Karpas-422 (cell line): ENCODE data around the gene RAB8A. TPM values are rescaled to one million over a fixed set of nuclear protein-coding genes. Genes with fewer than 3 reads are reported as not detected.

Experiments
- DNase-seq: peaks from one replicate; pipeline ENCODE4 v3.0.0-alpha.2; 2015
- H2AFZ ChIP-seq: fragments of 200-600 bp; sonication (generic); 2 replicates; pipeline ENCODE4 v1.6.1; 2014; ENCODE audit warnings: antibody characterized with exemption, low read length, mixed read lengths
- H3K27ac ChIP-seq: fragments of 200-600 bp; sonication (generic); 2 replicates; pipeline ENCODE4 v1.5.1; 2014; ENCODE audit warnings: mild to moderate bottlenecking, low read length, moderate library complexity
- H3K27me3 ChIP-seq: fragments of 200-600 bp; sonication (generic); 2 replicates; pipeline ENCODE4 v1.6.1; 2014; ENCODE audit warnings: low read length, mixed read lengths
- H3K36me3 ChIP-seq: fragments of 200-600 bp; sonication (generic); 2 replicates; pipeline ENCODE4 v1.6.1; 2014; ENCODE audit warnings: low read length, mixed read lengths; ENCODE audit not compliant: insufficient read depth
- H3K4me1 ChIP-seq: fragments of 200-600 bp; sonication (generic); 2 replicates; pipeline ENCODE4 v1.6.1; 2014; ENCODE audit warnings: mild to moderate bottlenecking, low read length, mixed read lengths
- H3K4me2 ChIP-seq: fragments of 200-600 bp; sonication (generic); 2 replicates; pipeline ENCODE4 v1.6.1; 2014; ENCODE audit warnings: low read length, low read depth, mild to moderate bottlenecking; ENCODE audit not compliant: poor library complexity, severe bottlenecking
- H3K4me3 ChIP-seq: fragments of 200-600 bp; sonication (generic); 2 replicates; pipeline ENCODE4 v1.5.1; 2014; ENCODE audit warnings: mild to moderate bottlenecking, antibody characterized with exemption, low read length, mixed read lengths
- H3K79me2 ChIP-seq: fragments of 200-600 bp; sonication (generic); 2 replicates; pipeline ENCODE4 v1.6.1; 2014; ENCODE audit warnings: mild to moderate bottlenecking, low read length, mixed read lengths
- H3K9ac ChIP-seq: fragments of 200-600 bp; sonication (generic); 2 replicates; pipeline ENCODE4 v1.6.0; 2014; ENCODE audit warnings: low read length
- H3K9me2 ChIP-seq: fragments of 200-600 bp; sonication (generic), shearing (Covaris generic); replicated peaks from 2 replicates; pipeline ENCODE4 v1.6.0; 2014; ENCODE audit warnings: mild to moderate bottlenecking, low read length, moderate library complexity; ENCODE audit not compliant: insufficient read depth
- H3K9me3 ChIP-seq: fragments of 300-700, 200-600 bp; sonication (generic); 2 replicates; pipeline ENCODE4 v1.6.1; 2014; ENCODE audit warnings: low read length, mixed read lengths
- H4K20me1 ChIP-seq: fragments of 200-600 bp; sonication (generic); 2 replicates; pipeline ENCODE4 v1.6.1; 2014; ENCODE audit warnings: mild to moderate bottlenecking, antibody characterized with exemption, low read length, low read depth; ENCODE audit not compliant: insufficient read depth
- total RNA-seq: library from RNA; depleted of rRNA; stranded (reverse); fragments of >200 nt; shearing (Covaris generic); gene quantifications from 2 replicates; pipeline ENCODE4 v1.2.3, GENCODE V29; 2014; ENCODE audit warnings: low replicate concordance

RAB8A gene
- total RNA-seq, 1 experiment from 2014 or later: 30.2 TPM

DNA sequence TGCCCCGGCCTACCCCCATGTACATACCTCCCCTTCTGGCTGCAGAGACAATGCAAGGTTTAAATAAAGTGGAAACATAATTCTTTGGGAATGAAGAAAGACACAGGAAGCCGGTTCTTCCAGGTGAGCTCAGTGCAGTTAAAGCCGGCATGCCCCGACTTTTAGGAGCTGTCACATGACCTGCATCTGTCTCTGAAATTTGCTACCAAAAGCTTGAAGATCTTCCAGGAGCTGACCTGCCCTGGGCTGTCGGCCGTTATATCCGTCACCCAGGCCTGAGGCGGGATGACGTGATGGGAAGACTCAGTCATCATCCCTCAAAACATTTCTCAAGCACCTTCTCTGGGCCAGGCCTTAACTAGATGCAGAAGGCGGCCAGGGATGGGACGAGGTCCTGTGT is 10.3 kb downstream of the RAB8A start:
- Histone ChIP-seq H3K4me1 (peaks cover 27% of the 10 kb centered on the region), H3K9me2 (no peaks in the 10 kb centered on the region), H3K79me2 (peaks cover 16% of the 10 kb centered on the region), H3K27me3 (no peaks in the 10 kb centered on the region), H3K9ac (no peak overlapping the region), H4K20me1 (peaks cover 3% of the 10 kb centered on the region; the same call in 1 of the 2 replicates), H2AFZ (no peak overlapping the region), H3K9me3 (no peaks in the 10 kb centered on the region), H3K4me2 (no peak overlapping the region), H3K4me3 (no peak overlapping the region), H3K27ac (no peak overlapping the region), H3K36me3 (peaks cover 14% of the 10 kb centered on the region)
- no peak for DNase-seq

DNA sequence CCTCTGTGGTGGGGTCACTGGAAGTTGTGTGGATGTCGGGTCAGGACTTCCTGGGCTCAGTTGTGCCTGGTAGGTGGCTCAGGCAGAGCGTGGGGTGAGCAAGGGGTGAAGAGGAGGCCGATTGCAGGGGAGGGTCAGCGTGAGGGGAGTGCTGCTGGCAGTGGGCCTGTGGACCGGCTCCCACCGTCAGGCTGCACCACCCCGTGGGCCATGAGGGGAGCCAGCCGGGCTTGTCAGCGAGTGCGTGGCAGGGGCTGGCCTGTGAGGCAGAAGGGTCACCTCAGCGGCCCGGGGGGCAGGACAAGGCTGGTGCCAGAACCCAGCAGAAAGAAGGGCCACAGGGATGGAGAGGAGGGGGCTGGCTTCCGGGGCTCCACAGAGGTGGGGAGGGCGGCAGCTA is 13.3 kb downstream of the RAB8A start:
- DNase-seq: no peak
- H3K4me2 ChIP-seq: no peak overlapping the region
- no peaks in the 10 kb centered on the region for H3K27me3 ChIP-seq
- no peak overlapping the region for H3K27ac ChIP-seq
- H3K36me3 ChIP-seq: peaks cover 11% of the 10 kb centered on the region
- H3K9ac ChIP-seq: no peak overlapping the region
- H2AFZ ChIP-seq: no peak overlapping the region
- peaks cover 3% of the 10 kb centered on the region; the same call in 1 of the 2 replicates for H4K20me1 ChIP-seq
- no peaks in the 10 kb centered on the region for H3K4me1 ChIP-seq
- no peak overlapping the region for H3K4me3 ChIP-seq
- no peaks in the 10 kb centered on the region for H3K9me3 ChIP-seq
- no peaks in the 10 kb centered on the region for H3K79me2 ChIP-seq
- no peaks in the 10 kb centered on the region for H3K9me2 ChIP-seq

DNA sequence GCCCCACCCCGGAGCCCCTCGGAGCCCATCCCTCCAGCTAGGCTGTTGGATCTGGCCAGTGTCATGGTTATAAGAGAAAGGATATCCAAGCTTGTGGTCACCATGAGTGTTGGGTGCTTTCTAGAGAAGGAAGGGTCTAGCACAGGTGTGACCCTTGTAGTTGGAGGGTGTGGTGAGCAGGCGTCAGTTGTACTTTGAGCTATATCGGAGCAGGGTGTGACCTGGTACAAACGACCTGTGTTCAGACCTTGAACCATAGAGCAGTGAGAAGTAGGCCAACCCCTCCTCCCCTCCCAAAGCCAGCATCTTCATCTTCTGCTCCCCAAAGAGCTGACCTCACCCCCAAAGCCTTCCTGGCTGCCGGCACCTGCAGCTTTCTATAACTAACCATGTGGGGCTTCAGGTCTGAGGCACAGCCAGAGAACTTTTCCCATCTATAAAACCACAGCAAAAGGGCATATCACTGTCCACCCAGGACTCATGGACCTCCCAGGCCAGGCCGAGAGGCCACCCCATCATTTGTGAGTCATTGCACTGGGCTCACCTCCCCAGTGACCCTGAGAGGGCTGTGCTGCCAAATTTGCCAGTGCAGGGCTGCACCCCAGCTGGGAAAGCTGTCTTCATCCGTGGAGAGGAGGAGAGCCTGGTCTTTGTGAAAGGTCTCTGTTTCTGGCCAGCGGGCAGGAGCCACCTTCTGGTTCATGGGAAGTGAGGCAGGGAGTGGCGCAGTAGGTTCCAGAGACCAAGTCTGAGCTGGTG is 14.2 kb downstream of the RAB8A start:
- Histone ChIP-seq H2AFZ (no peak overlapping the region), H3K9me3 (no peaks in the 10 kb centered on the region)

DNA sequence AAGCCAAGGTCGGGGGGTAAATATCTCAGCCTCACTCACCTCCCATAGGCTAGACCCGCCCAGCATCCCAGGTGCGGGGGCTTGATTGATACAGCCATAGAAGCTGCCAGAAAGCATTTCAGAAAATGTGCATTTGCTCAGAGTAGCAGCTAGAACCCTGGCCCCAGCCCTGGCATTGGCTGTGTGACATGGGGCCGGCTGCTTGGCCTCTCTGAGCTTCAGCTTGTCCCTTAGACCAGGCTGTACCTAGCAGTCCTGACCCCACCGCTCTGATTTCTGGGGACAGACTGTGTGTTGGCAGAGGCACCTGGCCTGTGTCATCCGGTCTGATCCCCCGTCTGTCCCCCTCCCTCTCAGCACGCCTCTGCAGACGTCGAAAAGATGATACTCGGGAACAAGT is 15.4 kb downstream of the RAB8A start:
- Histone ChIP-seq H3K36me3 (peaks cover 27% of the 10 kb centered on the region), H3K9me3 (no peaks in the 10 kb centered on the region), H2AFZ (no peak overlapping the region), H4K20me1 (peaks cover 3% of the 10 kb centered on the region; the same call in 1 of the 2 replicates), H3K9ac (no peak overlapping the region), H3K9me2 (no peaks in the 10 kb centered on the region), H3K79me2 (no peaks in the 10 kb centered on the region), H3K27ac (no peak overlapping the region), H3K4me3 (no peak overlapping the region), H3K4me1 (no peaks in the 10 kb centered on the region), H3K4me2 (no peak overlapping the region), H3K27me3 (no peaks in the 10 kb centered on the region)
- DNase-seq: no peak

More for the DNA sequence above, 14.2 kb downstream of the RAB8A start:
- Histone ChIP-seq H3K27me3 (no peaks in the 10 kb centered on the region), H3K4me3 (no peak overlapping the region), H3K79me2 (no peaks in the 10 kb centered on the region), H4K20me1 (peaks cover 3% of the 10 kb centered on the region; the same call in 1 of the 2 replicates), H3K27ac (no peak overlapping the region), H3K9me2 (no peaks in the 10 kb centered on the region), H3K4me1 (no peaks in the 10 kb centered on the region), H3K4me2 (no peak overlapping the region), H3K9ac (no peak overlapping the region), H3K36me3 (peaks cover 18% of the 10 kb centered on the region)
- DNase-seq: no peak

DNA sequence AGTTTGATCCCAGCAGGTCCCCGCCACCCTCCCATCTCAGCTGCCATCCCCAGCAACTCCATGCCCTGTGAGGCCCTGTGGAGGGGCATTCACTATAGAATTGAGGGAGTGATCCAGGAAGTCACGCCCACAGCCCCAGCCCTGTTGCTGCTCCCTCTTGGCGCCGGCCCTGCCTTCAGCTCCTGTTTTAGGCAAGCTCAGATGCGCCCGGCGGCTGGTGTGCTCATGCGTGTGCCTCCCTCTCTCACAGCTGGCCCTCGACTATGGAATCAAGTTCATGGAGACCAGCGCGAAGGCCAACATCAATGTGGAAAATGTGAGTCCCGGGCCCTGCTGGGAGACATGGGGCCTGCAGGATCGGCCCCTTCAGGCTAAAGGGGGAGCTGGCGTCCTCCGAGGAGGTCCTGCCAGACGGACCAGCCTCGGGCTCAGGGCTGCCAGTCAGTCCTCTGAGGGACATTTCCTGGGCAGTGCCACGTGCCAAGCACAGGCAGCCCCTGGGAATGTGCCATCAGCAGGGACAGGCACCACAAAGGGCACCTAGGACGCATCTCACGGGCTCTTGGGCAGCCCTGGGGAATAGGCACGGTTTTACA is 16.2 kb downstream of the RAB8A start:
- DNase-seq: no peak
- no peak overlapping the region for H3K4me2 ChIP-seq
- no peaks in the 10 kb centered on the region for H3K27me3 ChIP-seq
- no peak overlapping the region for H3K9ac ChIP-seq
- H3K9me3 ChIP-seq: no peaks in the 10 kb centered on the region
- no peak overlapping the region for H3K27ac ChIP-seq
- no peak overlapping the region for H2AFZ ChIP-seq
- H4K20me1 ChIP-seq: peaks cover 3% of the 10 kb centered on the region; the same call in 1 of the 2 replicates
- no peaks in the 10 kb centered on the region for H3K79me2 ChIP-seq
- H3K4me3 ChIP-seq: no peak overlapping the region
- H3K36me3 ChIP-seq: peaks cover 28% of the 10 kb centered on the region
- H3K4me1 ChIP-seq: no peaks in the 10 kb centered on the region
- H3K9me2 ChIP-seq: no peaks in the 10 kb centered on the region

DNA sequence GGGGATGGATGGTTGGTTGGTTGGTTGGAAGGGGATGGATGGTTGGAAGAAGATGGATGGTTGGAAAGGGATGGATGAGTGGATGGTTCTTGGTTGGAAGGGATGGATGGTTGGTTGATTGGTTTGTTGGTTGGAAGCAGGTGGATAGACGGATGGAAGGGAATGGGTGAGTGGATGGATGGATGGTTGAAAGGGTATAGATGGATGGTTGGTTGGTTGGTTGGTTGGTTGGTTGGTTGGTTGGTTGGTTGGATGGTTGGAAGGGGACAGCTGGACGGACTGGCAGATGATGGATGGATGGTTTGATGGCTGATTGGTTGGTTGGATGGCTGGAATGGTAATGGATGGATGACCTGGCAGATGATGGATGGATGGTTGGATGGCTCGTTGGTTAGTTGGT is 20.0 kb downstream of the RAB8A start:
- no peaks in the 10 kb centered on the region for H3K9me2 ChIP-seq
- H3K4me3 ChIP-seq: no peak overlapping the region
- no peaks in the 10 kb centered on the region for H4K20me1 ChIP-seq
- no peak overlapping the region for H2AFZ ChIP-seq
- peaks cover 30% of the 10 kb centered on the region for H3K36me3 ChIP-seq
- H3K27me3 ChIP-seq: no peaks in the 10 kb centered on the region
- H3K4me1 ChIP-seq: peaks cover 7% of the 10 kb centered on the region
- H3K9ac ChIP-seq: no peak overlapping the region
- H3K79me2 ChIP-seq: no peaks in the 10 kb centered on the region
- DNase-seq: no peak
- no peak overlapping the region for H3K4me2 ChIP-seq
- no peaks in the 10 kb centered on the region for H3K9me3 ChIP-seq
- no peak overlapping the region for H3K27ac ChIP-seq

DNA sequence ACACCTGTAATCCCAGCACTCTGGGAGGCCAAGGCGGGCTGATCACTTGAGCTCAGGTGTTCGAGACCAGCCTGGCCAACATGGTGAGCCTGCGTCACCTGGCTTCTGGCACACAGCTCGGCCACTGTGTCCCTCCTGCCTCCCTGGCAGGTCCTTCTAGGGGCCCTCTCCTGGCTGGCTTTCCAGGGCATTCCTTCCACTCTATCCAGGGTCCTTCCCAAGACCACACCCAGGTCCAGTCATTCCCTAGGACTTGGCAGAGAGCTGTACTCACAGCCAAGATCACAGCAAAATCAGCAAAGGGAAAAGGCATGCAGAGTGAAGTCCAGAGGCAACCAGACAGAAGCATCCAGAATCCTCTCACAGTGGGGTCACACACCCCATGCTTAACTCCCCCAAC is 22.1 kb downstream of the RAB8A start:
- no peaks in the 10 kb centered on the region for H4K20me1 ChIP-seq
- H3K36me3 ChIP-seq: peaks cover 29% of the 10 kb centered on the region
- H3K9me2 ChIP-seq: no peaks in the 10 kb centered on the region
- H3K4me3 ChIP-seq: no peak overlapping the region
- no peaks in the 10 kb centered on the region for H3K9me3 ChIP-seq
- no peak overlapping the region for H3K9ac ChIP-seq
- no peak overlapping the region for H2AFZ ChIP-seq
- H3K27ac ChIP-seq: no peak overlapping the region
- no peaks in the 10 kb centered on the region for H3K79me2 ChIP-seq
- H3K4me2 ChIP-seq: no peak overlapping the region
- no peaks in the 10 kb centered on the region for H3K27me3 ChIP-seq
- no peak for DNase-seq
- peaks cover 11% of the 10 kb centered on the region for H3K4me1 ChIP-seq

DNA sequence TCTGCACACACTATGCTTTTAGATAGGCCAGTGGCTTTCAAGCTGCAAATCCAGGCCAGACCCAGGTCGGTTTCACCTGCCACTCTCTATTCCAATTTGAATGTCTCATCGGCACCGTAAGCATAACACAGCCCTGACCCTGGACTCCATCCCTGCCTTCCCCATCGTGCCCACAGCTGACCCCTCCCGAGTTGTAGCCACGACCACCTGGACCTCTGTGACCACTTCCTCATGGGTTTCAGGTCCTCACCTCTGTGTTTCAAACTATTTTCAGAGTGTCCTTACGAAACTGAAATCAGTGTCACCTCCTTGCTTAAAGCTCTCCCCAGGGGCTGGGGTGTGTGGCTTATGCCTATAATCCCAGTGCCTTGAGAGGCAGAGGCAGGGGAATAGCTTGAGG is 22.8 kb downstream of the RAB8A start:
- Histone ChIP-seq H2AFZ (no peak overlapping the region), H3K9me3 (no peaks in the 10 kb centered on the region), H3K4me1 (peaks cover 11% of the 10 kb centered on the region), H3K9ac (no peak overlapping the region), H4K20me1 (no peaks in the 10 kb centered on the region), H3K9me2 (no peaks in the 10 kb centered on the region), H3K27me3 (no peaks in the 10 kb centered on the region), H3K4me3 (no peak overlapping the region), H3K36me3 (peaks cover 23% of the 10 kb centered on the region), H3K4me2 (no peak overlapping the region), H3K27ac (no peak overlapping the region), H3K79me2 (no peaks in the 10 kb centered on the region)
- no peak for DNase-seq
